Suprapubic skin (tissue), 4 donors: ENCODE data around the gene IFNL1.

Experiments used
- CTCF ChIP-seq, 2 donors: fragments of 200-600 bp in 1 of 2; fragments of 450-650 bp in 1 of 2; sonication (generic) in 1 of 2; IDR thresholded peaks; one replicate each; pipeline ENCODE4 v1.5.1; 2016 to 2019; ENCODE audit warnings: antibody characterized with exemption in 2 of 2, mild to moderate bottlenecking in 1 of 2, moderate library complexity in 1 of 2
- POLR2A ChIP-seq, 2 donors: fragments of 450-650 bp; IDR thresholded peaks; one replicate each; pipeline ENCODE4 v1.6.1; 2017; ENCODE audit warnings: antibody characterized with exemption in 2 of 2, mild to moderate bottlenecking in 2 of 2, moderate library complexity in 2 of 2
- POLR2AphosphoS5 ChIP-seq, 3 donors: sonication (generic); formaldehyde crosslinking; IDR thresholded peaks; one replicate each; pipeline ENCODE4 v1.6.1; 2017; ENCODE audit warnings: antibody characterized with exemption in 3 of 3

- no peak for TF ChIP-seq CTCF (IDR thresholded peaks at IDR 0.05)
- TF ChIP-seq POLR2A (IDR thresholded peaks at IDR 0.05), result no peak
- TF ChIP-seq POLR2AphosphoS5 (IDR thresholded peaks at IDR 0.05), result no peak
Observed at GRCh38 chr19:39307046-39307821, 11.0 kb downstream of the IFNL1 start.
